ENCODE data around the gene CCDC68. TPM values are rescaled to one million over a fixed set of nuclear protein-coding genes. Genes with fewer than 3 reads are reported as not detected.

The CCDC68 gene
- total RNA-seq, 6 experiments from 2014 or later, result 0.05 to 0.40 (median 0.14) TPM

GRCh38 chr18:54883816-54884604 is 75.3 kb downstream of the CCDC68 start:
- Mint-ChIP-seq H3K27ac (peak overlapping the region; percentile 19; the same call in 1 of the 2 replicates), H3K36me3 (ENCODE audit: low read depth) (no peaks in the 10 kb centered on the region), H3K4me1 (ENCODE audit: low read depth) (peaks cover 17% of the 10 kb centered on the region), H3K4me3 (no peak overlapping the region), H3K9me3 (no peaks in the 10 kb centered on the region), H3K27me3 (ENCODE audit: insufficient read depth) (peaks cover 2% of the 10 kb centered on the region; the same call in 1 of the 2 replicates)
- no peak for DNase-seq
- TF ChIP-seq CTCF (IDR thresholded peaks at IDR 0.05), result no peak

- peaks cover 16% of the 10 kb centered on the region; the same call in 1 of the 2 replicates for H3K4me1 Mint-ChIP-seq (ENCODE audit: low read depth)
- TF ChIP-seq CTCF (IDR thresholded peaks at IDR 0.05), result no peak
- no peak for DNase-seq
- no peak overlapping the region for H3K4me3 Mint-ChIP-seq
- peaks cover 2% of the 10 kb centered on the region; the same call in 1 of the 2 replicates for H3K27me3 Mint-ChIP-seq (ENCODE audit: insufficient read depth)
- H3K27ac Mint-ChIP-seq, result no peak overlapping the region
- H3K9me3 Mint-ChIP-seq, result no peaks in the 10 kb centered on the region
- H3K36me3 Mint-ChIP-seq (ENCODE audit: low read depth), result no peaks in the 10 kb centered on the region
These were observed 76.9 kb downstream of the CCDC68 start for GRCh38 chr18:54882318-54882717.

- H3K36me3 Mint-ChIP-seq (ENCODE audit: low read depth), result no peaks in the 10 kb centered on the region
- H3K4me3 Mint-ChIP-seq, result no peak overlapping the region
- no peak overlapping the region for H3K27ac Mint-ChIP-seq
- DNase-seq, result no peak
- H3K9me3 Mint-ChIP-seq, result no peaks in the 10 kb centered on the region
- peaks cover 2% of the 10 kb centered on the region; the same call in 1 of the 2 replicates for H3K27me3 Mint-ChIP-seq (ENCODE audit: insufficient read depth)
- TF ChIP-seq CTCF (IDR thresholded peaks at IDR 0.05), result no peak
- H3K4me1 Mint-ChIP-seq (ENCODE audit: low read depth), result peaks cover 16% of the 10 kb centered on the region; the same call in 1 of the 2 replicates
These were observed 78.0 kb downstream of the CCDC68 start for GRCh38 chr18:54881229-54881768.

- Mint-ChIP-seq H3K9me3 (no peaks in the 10 kb centered on the region), H3K4me1 (ENCODE audit: low read depth) (peaks cover 16% of the 10 kb centered on the region; the same call in 1 of the 2 replicates), H3K36me3 (ENCODE audit: low read depth) (no peaks in the 10 kb centered on the region), H3K4me3 (no peak overlapping the region), H3K27me3 (ENCODE audit: insufficient read depth) (peaks cover 2% of the 10 kb centered on the region; the same call in 1 of the 2 replicates), H3K27ac (no peak overlapping the region; the same call in 1 of the 2 replicates)
- DNase-seq, result peak; percentile 65
- no peak for TF ChIP-seq CTCF (IDR thresholded peaks at IDR 0.05)
These were observed 78.7 kb downstream of the CCDC68 start for GRCh38 chr18:54880395-54881105.

- no peak overlapping the region for H3K4me3 Mint-ChIP-seq
- H3K27ac Mint-ChIP-seq, result no peak overlapping the region
- H3K9me3 Mint-ChIP-seq, result no peaks in the 10 kb centered on the region
- H3K36me3 Mint-ChIP-seq (ENCODE audit: low read depth), result no peaks in the 10 kb centered on the region
- H3K27me3 Mint-ChIP-seq (ENCODE audit: insufficient read depth), result peaks cover 2% of the 10 kb centered on the region; the same call in 1 of the 2 replicates
- peaks cover 16% of the 10 kb centered on the region; the same call in 1 of the 2 replicates for H3K4me1 Mint-ChIP-seq (ENCODE audit: low read depth)
- DNase-seq, result no peak
- no peak for TF ChIP-seq CTCF (IDR thresholded peaks at IDR 0.05)
These were observed 79.6 kb downstream of the CCDC68 start for GRCh38 chr18:54879691-54880090.
